GM19193 (cell line): ENCODE data around the gene SNRPA1.

ENCODE experiments used
- POLR2A ChIP-seq: IDR thresholded peaks from 4 replicates; pipeline ENCODE4 v1.6.1; 2011; ENCODE audit not compliant: insufficient read depth, insufficient read length; ENCODE audit errors: extremely low read depth

The SNRPA1 gene

GRCh38 chr15:101308604-101309435 lies 13.8 kb upstream of the SNRPA1 start:
- no peak for TF ChIP-seq POLR2A

- no peak for TF ChIP-seq POLR2A
These were observed 13.0 kb upstream of the SNRPA1 start for GRCh38 chr15:101307897-101308603.

- TF ChIP-seq POLR2A, result no peak
These were observed 12.2 kb upstream of the SNRPA1 start for GRCh38 chr15:101307048-101307896.

- TF ChIP-seq POLR2A, result no peak
These were observed 11.4 kb upstream of the SNRPA1 start for GRCh38 chr15:101306341-101307047.

- TF ChIP-seq POLR2A, result no peak
These were observed 10.8 kb upstream of the SNRPA1 start for GRCh38 chr15:101305820-101306255.

GRCh38 chr15:101303408-101303807 lies 8.4 kb upstream of the SNRPA1 start:
- TF ChIP-seq POLR2A, result no peak

- no peak for TF ChIP-seq POLR2A
These were observed 1.7 kb upstream of the SNRPA1 start for GRCh38 chr15:101296418-101297405.

GRCh38 chr15:101295607-101296161 lies 636 bp upstream of the SNRPA1 start:
- no peak for TF ChIP-seq POLR2A

- no peak for TF ChIP-seq POLR2A
These were observed 1.9 kb downstream of the SNRPA1 start for GRCh38 chr15:101293122-101293521.

GRCh38 chr15:101288905-101289513 lies 6.0 kb downstream of the SNRPA1 start:
- no peak for TF ChIP-seq POLR2A

- TF ChIP-seq POLR2A, result no peak
These were observed 8.5 kb downstream of the SNRPA1 start for GRCh38 chr15:101286471-101287114.

GRCh38 chr15:101283931-101284330 lies 11.1 kb downstream of the SNRPA1 start:
- no peak for TF ChIP-seq POLR2A
